K562 (cell line): ENCODE results near the gene ANKH. TPM values are rescaled to one million over a fixed set of nuclear protein-coding genes. Genes with fewer than 3 reads are reported as not detected.

Experiments
- ATAC-seq: fragments of 200-7000 bp; cut with Tn5 transposase; 3 replicates; pipeline ENCODE4 v1.9.1; 2020; ENCODE audit warnings: moderate library complexity
- BruUV-seq: library from RNA; stranded (reverse); fragments of 400-500 nt; replicated peaks from 2 replicates; lab custom pipeline; 2021; lab: Mats Ljungman, UMichigan
- CTCF ChIA-PET: fragments of 300-600 bp; formaldehyde crosslinking; extraction: SDS; loops from one replicate; lab custom pipeline; 2021; ENCODE audit warnings: low intra/inter-chr PET ratio; lab: Yijun Ruan, JAX
- POLR2A ChIA-PET: fragments of 300-600, 350-650 bp; sonication (Branson Sonifier 250); formaldehyde crosslinking; extraction: SDS; loops from one replicate; lab custom pipeline; 2021; ENCODE audit warnings: antibody characterized with exemption, inconsistent platforms; lab: Yijun Ruan, JAX
- DNase-seq, 4 experiments: peaks; one replicate each; pipeline versions ENCODE4 v3.0.0 to v3.0.0-alpha.2; 2011 to 2018; ENCODE audit warnings: low spot score in 3 of 4, mixed read lengths in 3 of 4; ENCODE audit errors: extremely low read depth in 1 of 4
- FAIRE-seq: peaks from 2 replicates; lab custom pipeline; 2011; peaks lifted over from hg19 to GRCh38; lab: Jason Lieb, UNC
- H2AFZ ChIP-seq: 2 replicates; pipeline ENCODE4 v1.6.0; 2011; ENCODE audit warnings: low read depth, low read length, control low read depth, inconsistent platforms
- H3K27ac ChIP-seq: fragments of 200-600 bp; 3 replicates; pipeline ENCODE4 v1.8.0; 2011; ENCODE audit warnings: low read depth, mild to moderate bottlenecking, control low read depth, inconsistent platforms, low read length, moderate library complexity, mixed read lengths; ENCODE audit errors: extremely low read depth
- H3K27me3 ChIP-seq, 2 experiments: fragments of 300-600 bp in 1 of 2; 2 replicates in 1 of 2; 3 replicates in 1 of 2; pipeline versions ENCODE4 v1.6.0 to v1.8.0; 2011; ENCODE audit warnings: inconsistent platforms in 2 of 2, low read length in 2 of 2, mild to moderate bottlenecking in 1 of 2, mixed read lengths in 1 of 2, moderate library complexity in 1 of 2; ENCODE audit not compliant: control insufficient read depth in 2 of 2, insufficient read depth in 2 of 2
- H3K36me3 ChIP-seq: fragments of 300-600 bp; 3 replicates; pipeline ENCODE4 v1.8.0; 2011; ENCODE audit warnings: mild to moderate bottlenecking, low read length, inconsistent platforms; ENCODE audit not compliant: control insufficient read depth, insufficient read depth
- H3K4me1 ChIP-seq, 2 experiments: fragments of 200-600 bp in 1 of 2; replicated peaks in 1 of 2; 2 replicates in 1 of 2; 3 replicates in 1 of 2; pipeline versions ENCODE4 v1.5.1 to v1.8.0; 2011; ENCODE audit warnings: inconsistent platforms in 2 of 2, low read length in 2 of 2, mild to moderate bottlenecking in 1 of 2, mixed read lengths in 1 of 2, moderate library complexity in 1 of 2; ENCODE audit not compliant: control insufficient read depth in 2 of 2, insufficient read depth in 2 of 2
- H3K4me2 ChIP-seq: 2 replicates; pipeline ENCODE4 v1.6.1; 2011; ENCODE audit warnings: low read length, control low read depth, inconsistent platforms, mixed read lengths; ENCODE audit not compliant: insufficient read depth
- H3K4me3 ChIP-seq: fragments of 200-600 bp; sonication (generic), shearing (Covaris generic); 2 replicates; pipeline ENCODE4 v1.5.1; 2016; ENCODE audit warnings: control low read depth, inconsistent platforms
- H3K79me2 ChIP-seq: fragments of 200-600 bp; 3 replicates; pipeline ENCODE4 v1.8.0; 2011; ENCODE audit warnings: low read length, inconsistent platforms; ENCODE audit not compliant: control insufficient read depth, insufficient read depth
- H3K9ac ChIP-seq, 2 experiments: 2 replicates each; pipeline versions ENCODE4 v1.6.0 to v1.6.1; 2011; ENCODE audit warnings: low read depth in 2 of 2, low read length in 2 of 2, control low read depth in 1 of 2, inconsistent platforms in 1 of 2, mild to moderate bottlenecking in 1 of 2, mixed read lengths in 1 of 2; ENCODE audit not compliant: insufficient read depth in 1 of 2
- H3K9me1 ChIP-seq: one replicate; pipeline ENCODE4 v1.6.0; 2011; ENCODE audit warnings: inconsistent platforms, mild to moderate bottlenecking, low read length, moderate library complexity; ENCODE audit not compliant: control insufficient read depth, insufficient read depth
- H3K9me3 ChIP-seq: replicated peaks from 2 replicates; pipeline ENCODE4 v1.5.1; 2011; ENCODE audit warnings: low read depth, low read length, inconsistent platforms; ENCODE audit not compliant: control insufficient read depth, insufficient read depth
- H4K20me1 ChIP-seq: replicated peaks from 2 replicates; pipeline ENCODE4 v1.6.1; 2011; ENCODE audit warnings: low read length, inconsistent platforms, mixed read lengths; ENCODE audit not compliant: control insufficient read depth, insufficient read depth
- CBFA2T3 ChIP-seq: fragments of 450-650 bp; IDR thresholded peaks from 2 replicates; pipeline ENCODE4 v1.6.1; 2017
- CREBBP ChIP-seq: IDR thresholded peaks from one replicate; pipeline ENCODE4 v1.6.1; 2012; ENCODE audit warnings: low read depth, mild to moderate bottlenecking, control low read depth, inconsistent platforms, low read length
- HMGN3 ChIP-seq: IDR thresholded peaks from 2 replicates; pipeline ENCODE4 v1.6.1; 2011; ENCODE audit warnings: borderline replicate concordance, low read depth, mild to moderate bottlenecking, mixed read lengths, low read length; ENCODE audit not compliant: insufficient read length; ENCODE audit errors: extremely low read depth
- LCOR ChIP-seq: sonication (generic); formaldehyde crosslinking; IDR thresholded peaks from 2 replicates; pipeline ENCODE4 v1.8.0; 2022; ENCODE audit warnings: mild to moderate bottlenecking, missing genetic modification reagents
- MEF2D ChIP-seq: conservative IDR thresholded peaks from 2 replicates; pipeline ENCODE4 v1.6.1; 2016; ENCODE audit warnings: low read depth, missing genetic modification characterization, missing compliant biosample characterization
- TAL1 ChIP-seq: fragments of 450-650 bp; IDR thresholded peaks from 2 replicates; pipeline ENCODE4 v1.6.1; 2016; ENCODE audit warnings: mild to moderate bottlenecking
- TCF3 ChIP-seq: sonication (generic); formaldehyde crosslinking; IDR thresholded peaks from 2 replicates; pipeline ENCODE4 v1.4.0; 2020; ENCODE audit warnings: mild to moderate bottlenecking, missing genetic modification reagents
- TEAD4 ChIP-seq, 2 experiments: sonication (generic) in 1 of 2; formaldehyde crosslinking in 1 of 2; IDR thresholded peaks; 2 replicates each; pipeline versions ENCODE4 v1.6.1 to v1.8.0; 2012 to 2022; ENCODE audit warnings: borderline replicate concordance in 1 of 2, inconsistent platforms in 1 of 2, low read length in 1 of 2, mild to moderate bottlenecking in 1 of 2, missing genetic modification reagents in 1 of 2
- ZBED1 ChIP-seq: IDR thresholded peaks from 2 replicates; pipeline ENCODE4 v1.6.1; 2014
- ZFP36 ChIP-seq: fragments of 150-350 bp; IDR thresholded peaks from 2 replicates; pipeline ENCODE4 v1.6.1; 2018; ENCODE audit warnings: low read length, low read depth; ENCODE audit not compliant: partially characterized antibody
- ZNF707 ChIP-seq: fragments of 250-450 bp; sonication (Bioruptor Pico); conservative IDR thresholded peaks from 2 replicates; pipeline ENCODE4 v1.8.0; 2022; ENCODE audit warnings: inconsistent platforms, mild to moderate bottlenecking, moderate library complexity
- WGBS: fragments of 100-300 bp; shearing (Covaris generic); methylation state at CpG from one replicate; pipeline ENCODE4 v1.1.6; 2016; ENCODE audit warnings: low coverage, mixed read lengths; ENCODE audit not compliant: insufficient coverage; ENCODE audit errors: missing lambda C conversion rate; 5-methylcytosine and 5-hydroxymethylcytosine counted together
- in situ Hi-C: fragments of 300-500 bp; cut with MboI; formaldehyde crosslinking; loops from 4 replicates; pipeline ENCODE4 v1.15.0; 2018; ENCODE audit warnings: inconsistent platforms, mixed read lengths
- intact Hi-C: fragments of 100-400 bp; cut with micrococcal nuclease; formaldehyde crosslinking; loops from 2 replicates; pipeline ENCODE4 v1.14.2; 2022
- polyA plus RNA-seq, 8 experiments: library from polyadenylated mRNA; depleted of rRNA in 4 of 8; stranded (reverse) in 5 of 8; unstranded in 3 of 8; fragments of >200 nt; fragmentation: Nextera tagmentation in 2 of 8; fragmentation: Illumina TruSeq in 1 of 8; extraction: Ambion mirVana in 2 of 8; extraction: Trizol in 1 of 8; gene quantifications; 2 replicates each; pipeline versions ENCODE4 v1.2.1 to v1.2.3, GENCODE V29; 2011 to 2014; ENCODE audit warnings: inconsistent platforms in 1 of 8, missing spikeins in 1 of 8
- total RNA-seq, 7 experiments: library from RNA; depleted of rRNA in 6 of 7; stranded (reverse); fragments of >200 nt in 6 of 7; fragmentation: Illumina TruSeq in 2 of 7; extraction: Trizol in 2 of 7; gene quantifications; 2 replicates each; pipeline versions ENCODE4 v1.2.1 to v1.2.3, GENCODE V29; 2011 to 2021; ENCODE audit warnings: low replicate concordance in 1 of 7

Gene ANKH
- total and polyA plus RNA-seq, 9 of the 15 experiments (the other 6 are each of a cell fraction or from before 2014, with no cell fraction given): 0.79 to 12.2 (median 4.5) TPM

DNA sequence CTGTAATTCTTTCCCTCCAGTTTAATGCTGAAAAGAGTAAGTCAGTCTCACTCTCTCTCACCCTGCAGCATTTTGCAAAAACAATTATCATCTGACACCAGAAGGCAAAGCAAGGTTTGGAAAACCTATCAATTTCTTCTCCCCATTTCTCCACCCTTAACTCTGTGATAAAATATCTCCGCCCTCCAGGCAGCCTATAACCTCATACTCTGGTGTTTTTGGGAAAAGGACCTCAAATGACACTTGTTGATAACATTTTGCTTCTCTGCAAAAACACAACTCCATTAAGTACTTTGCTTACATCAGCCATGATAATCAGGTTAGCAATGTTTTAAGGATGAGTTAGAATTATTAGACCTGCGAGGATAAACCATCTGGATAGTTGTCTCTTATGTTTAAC, 2.3 kb downstream of the ANKH start:
- H4K20me1 ChIP-seq: no peaks in the 10 kb centered on the region
- FAIRE-seq: no peak
- BruUV-seq: no TSS peak
- no peaks in the 10 kb centered on the region for H3K9me1 ChIP-seq
- ATAC-seq: no peak
- intact Hi-C loops (no loop called here), in situ Hi-C loops (no loop called here)
- H2AFZ ChIP-seq: no peak overlapping the region
- H3K4me1 ChIP-seq: peaks cover 0 to 14% of the 10 kb centered on the region in 2 experiments; a peak in 3 of 5 replicates
- POLR2A ChIA-PET: interaction anchor here (1.0 kb wide), 1 partner anchor 20 kb away, joined by 5 read pairs; no protein-coding TSS in a partner anchor
- 0% methylated on average over 2 of the region's 2 CpGs for WGBS
- no peak overlapping the region for H3K4me2 ChIP-seq
- H3K9me3 ChIP-seq: no peaks in the 10 kb centered on the region
- no peak overlapping the region for H3K27ac ChIP-seq
- H3K27me3 ChIP-seq: peaks cover 9 to 19% of the 10 kb centered on the region in 2 experiments
- H3K79me2 ChIP-seq: no peaks in the 10 kb centered on the region
- H3K4me3 ChIP-seq: no peak overlapping the region
- no peaks in the 10 kb centered on the region for H3K36me3 ChIP-seq
- TF ChIP-seq TEAD4 (IDR thresholded peaks at IDR 0.05; ENCODE audit: low read length) (no peak), TEAD4 (CRISPR knock-in tag; IDR thresholded peaks at IDR 0.05; ENCODE audit: borderline replicate concordance) (no peak), TCF3 (CRISPR knock-in tag) (peak; percentile 54), ZNF707 (CRISPR knock-in tag) (no peak), LCOR (CRISPR knock-in tag) (peak; percentile 80), CBFA2T3 (peak; percentile 43), ZBED1 (no peak), TAL1 (peak; percentile 11; the same call in 1 of the 2 replicates)
- H3K9ac ChIP-seq: no peak overlapping the region
- no peak for DNase-seq
- CTCF ChIA-PET: no interaction called here

DNA sequence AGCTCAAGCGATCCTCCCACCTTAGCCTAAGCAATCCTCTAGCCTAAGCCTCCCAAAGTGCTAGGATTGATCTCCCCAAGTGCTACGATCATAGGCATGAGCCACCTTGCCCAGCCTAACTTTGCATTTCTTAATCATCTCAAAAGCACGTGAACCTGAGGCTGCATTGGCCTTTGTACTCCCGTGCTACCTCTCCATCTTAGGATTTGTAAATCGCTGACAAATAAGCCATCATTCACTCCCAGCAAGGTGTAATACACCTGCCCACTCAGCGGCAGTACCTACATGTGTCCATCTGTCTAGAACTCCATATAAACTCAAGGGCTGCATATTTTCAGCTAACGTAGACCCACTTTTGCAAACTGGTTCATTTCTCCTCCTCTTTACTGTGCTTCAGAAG, 2.8 kb downstream of the ANKH start:
- Histone ChIP-seq H3K9me3 (no peaks in the 10 kb centered on the region), H3K27ac (no peak overlapping the region), H4K20me1 (no peaks in the 10 kb centered on the region), H3K4me1 (peaks cover 0 to 14% of the 10 kb centered on the region in 2 experiments; a peak in 3 of 5 replicates), H3K4me2 (no peak overlapping the region), H3K79me2 (no peaks in the 10 kb centered on the region), H3K4me3 (no peak overlapping the region), H3K36me3 (no peaks in the 10 kb centered on the region), H2AFZ (no peak overlapping the region), H3K9ac (no peak overlapping the region), H3K27me3 (peaks cover 7 to 19% of the 10 kb centered on the region in 2 experiments), H3K9me1 (no peaks in the 10 kb centered on the region)
- CTCF ChIA-PET: no interaction called here
- intact Hi-C loops: no loop called here
- POLR2A ChIA-PET: interaction anchor here (1.0 kb wide), 1 partner anchor 19 kb away, joined by 5 read pairs; no protein-coding TSS in a partner anchor
- ATAC-seq: no peak
- in situ Hi-C loops: no loop called here
- no peak for FAIRE-seq
- 7% methylated on average over 7 of the region's 7 CpGs for whole genome bisulfite sequencing
- no peak for DNase-seq
- BruUV-seq: no TSS peak
- TF ChIP-seq CREBBP (no peak), ZFP36 (no peak), HMGN3 (no peak), MEF2D (tag) (no peak)
